Osteoblast (primary cell): ENCODE results near the gene TSPAN13. TPM values are rescaled to one million over a fixed set of nuclear protein-coding genes. Genes with fewer than 3 reads are reported as not detected.
A peak's percentile ranks its signal among the peaks of the same experiment; 100 is the strongest.

Experiments
- DNase-seq: peaks from one replicate; pipeline ENCODE4 v3.0.0; 2011; ENCODE audit warnings: low spot score, mixed read lengths; ENCODE audit not compliant: insufficient read length; ENCODE audit errors: missing footprints
- H2AFZ ChIP-seq: 2 replicates; pipeline ENCODE4 v1.6.0; 2011; ENCODE audit warnings: mild to moderate bottlenecking, low read length
- H3K27ac ChIP-seq: 2 replicates; pipeline ENCODE4 v1.5.1; 2011; ENCODE audit warnings: mild to moderate bottlenecking, low read depth, low read length, moderate library complexity
- H3K27me3 ChIP-seq: 2 replicates; pipeline ENCODE4 v1.6.0; 2012; ENCODE audit warnings: mild to moderate bottlenecking, control low read depth, inconsistent platforms, low read length, moderate library complexity; ENCODE audit not compliant: insufficient read depth
- H3K36me3 ChIP-seq: 2 replicates; pipeline ENCODE4 v1.5.1; 2011; ENCODE audit warnings: mild to moderate bottlenecking, low read length, control low read depth, moderate library complexity; ENCODE audit not compliant: insufficient read depth
- H3K4me1 ChIP-seq: 2 replicates; pipeline ENCODE4 v1.5.1; 2011; ENCODE audit warnings: mild to moderate bottlenecking, low read length, control low read depth, moderate library complexity; ENCODE audit not compliant: insufficient read depth
- H3K4me2 ChIP-seq: 2 replicates; pipeline ENCODE4 v1.6.0; 2011; ENCODE audit warnings: mild to moderate bottlenecking, low read length; ENCODE audit not compliant: insufficient read depth
- H3K4me3 ChIP-seq: fragments of 200-600 bp; sonication (generic); 3 replicates; pipeline ENCODE4 v1.5.1; 2012; ENCODE audit warnings: mild to moderate bottlenecking, low read length, inconsistent platforms; ENCODE audit not compliant: insufficient read depth
- H3K79me2 ChIP-seq: 2 replicates; pipeline ENCODE4 v1.6.0; 2012; ENCODE audit warnings: mild to moderate bottlenecking, low read length, control low read depth, inconsistent platforms; ENCODE audit not compliant: insufficient read depth
- H3K9me3 ChIP-seq: 2 replicates; pipeline ENCODE4 v1.5.1; 2011; ENCODE audit warnings: low read depth, low read length, control low read depth
- H4K20me1 ChIP-seq: 2 replicates; pipeline ENCODE4 v1.6.0; 2012; ENCODE audit warnings: mild to moderate bottlenecking, low read length, control low read depth; ENCODE audit not compliant: insufficient read depth
- CTCF ChIP-seq: IDR thresholded peaks from 2 replicates; pipeline ENCODE4 v1.5.1; 2011; ENCODE audit warnings: mild to moderate bottlenecking, low read depth, low read length, moderate library complexity; ENCODE audit errors: extremely low read depth
- total RNA-seq: library from RNA; depleted of rRNA; stranded (reverse); fragments of >200 nt; gene quantifications from 2 replicates; pipeline ENCODE4 v1.2.3, GENCODE V29; 2012

The TSPAN13 gene
- total RNA-seq, 1 donor: 1.8 TPM

GRCh38 chr7:16732828-16733227, 20.7 kb upstream of the TSPAN13 start:
- no peak overlapping the region for H3K4me2 ChIP-seq
- H3K27ac ChIP-seq: no peak overlapping the region
- no peaks in the 10 kb centered on the region for H3K36me3 ChIP-seq
- H3K4me1 ChIP-seq: no peaks in the 10 kb centered on the region
- no peak for DNase-seq
- H3K4me3 ChIP-seq: no peak overlapping the region
- TF ChIP-seq CTCF: no peak
- no peak overlapping the region for H2AFZ ChIP-seq
- H3K9me3 ChIP-seq: no peaks in the 10 kb centered on the region
- no peaks in the 10 kb centered on the region for H4K20me1 ChIP-seq
- H3K27me3 ChIP-seq: no peaks in the 10 kb centered on the region
- no peaks in the 10 kb centered on the region for H3K79me2 ChIP-seq

GRCh38 chr7:16734148-16734726, 19.3 kb upstream of the TSPAN13 start:
- DNase-seq: no peak
- Histone ChIP-seq H3K4me2 (no peak overlapping the region), H3K36me3 (no peaks in the 10 kb centered on the region), H3K4me3 (no peak overlapping the region), H3K27me3 (no peaks in the 10 kb centered on the region), H4K20me1 (no peaks in the 10 kb centered on the region), H3K4me1 (peaks cover 2% of the 10 kb centered on the region), H3K27ac (no peak overlapping the region), H3K79me2 (no peaks in the 10 kb centered on the region), H2AFZ (peak overlapping the region; percentile 39), H3K9me3 (no peaks in the 10 kb centered on the region)
- no peak for TF ChIP-seq CTCF

- no peak for DNase-seq
- no peaks in the 10 kb centered on the region for H3K9me3 ChIP-seq
- no peak overlapping the region for H3K4me3 ChIP-seq
- H3K4me2 ChIP-seq: no peak overlapping the region
- H3K36me3 ChIP-seq: no peaks in the 10 kb centered on the region
- no peaks in the 10 kb centered on the region for H3K27me3 ChIP-seq
- H2AFZ ChIP-seq: peak overlapping the region; percentile 2
- no peaks in the 10 kb centered on the region for H4K20me1 ChIP-seq
- H3K27ac ChIP-seq: no peak overlapping the region
- TF ChIP-seq CTCF: no peak
- no peaks in the 10 kb centered on the region for H3K79me2 ChIP-seq
- H3K4me1 ChIP-seq: peaks cover 10% of the 10 kb centered on the region
Observed at GRCh38 chr7:16735020-16735419, 18.5 kb upstream of the TSPAN13 start.

GRCh38 chr7:16738011-16738688, 15.4 kb upstream of the TSPAN13 start:
- no peak overlapping the region for H3K4me3 ChIP-seq
- no peak for TF ChIP-seq CTCF
- no peak overlapping the region for H2AFZ ChIP-seq

More at GRCh38 chr7:16738011-16738688, 15.4 kb upstream of the TSPAN13 start:
- no peaks in the 10 kb centered on the region for H3K9me3 ChIP-seq
- no peak for DNase-seq
- H3K36me3 ChIP-seq: no peaks in the 10 kb centered on the region
- H3K27ac ChIP-seq: no peak overlapping the region
- H3K4me2 ChIP-seq: no peak overlapping the region
- no peaks in the 10 kb centered on the region for H3K79me2 ChIP-seq
- no peaks in the 10 kb centered on the region for H4K20me1 ChIP-seq
- no peaks in the 10 kb centered on the region for H3K27me3 ChIP-seq
- peaks cover 27% of the 10 kb centered on the region for H3K4me1 ChIP-seq
